ENCODE measurements around the gene OCA2.

The OCA2 gene

GRCh38 chr15:28112962-28113361, 13.8 kb upstream of the OCA2 start:
- Histone ChIP-seq H3K4me1 (ENCODE audit: control insufficient read depth, insufficient read depth, low read length) (no peaks in the 10 kb centered on the region), H3K36me3 (ENCODE audit: control insufficient read depth, insufficient read depth, low read length) (peaks cover 4% of the 10 kb centered on the region), H3K27ac (ENCODE audit: insufficient read depth, low read depth, low read length, poor library complexity, severe bottlenecking) (no peak overlapping the region), H3K9me3 (ENCODE audit: control insufficient read depth, low read length) (no peaks in the 10 kb centered on the region), H3K27me3 (ENCODE audit: control insufficient read depth, insufficient read depth, low read length, poor library complexity, severe bottlenecking) (peaks cover 4% of the 10 kb centered on the region), H3K4me3 (ENCODE audit: insufficient read depth, low read depth, low read length) (no peak overlapping the region)
- 95 to 96% methylated on average over 26 of the region's 26 CpGs for WGBS, 2 experiments

- Histone ChIP-seq H3K36me3 (ENCODE audit: control insufficient read depth, insufficient read depth, low read length) (peaks cover 4% of the 10 kb centered on the region), H3K27me3 (ENCODE audit: control insufficient read depth, insufficient read depth, low read length, poor library complexity, severe bottlenecking) (peaks cover 11% of the 10 kb centered on the region)
Measured at GRCh38 chr15:28112101-28112760, 13.1 kb upstream of the OCA2 start.

GRCh38 chr15:28111543-28111942, 12.4 kb upstream of the OCA2 start:
- Histone ChIP-seq H3K27me3 (ENCODE audit: control insufficient read depth, insufficient read depth, low read length, poor library complexity, severe bottlenecking) (peaks cover 18% of the 10 kb centered on the region), H3K9me3 (ENCODE audit: control insufficient read depth, low read length) (no peaks in the 10 kb centered on the region), H3K4me3 (ENCODE audit: insufficient read depth, low read depth, low read length) (no peak overlapping the region), H3K4me1 (ENCODE audit: control insufficient read depth, insufficient read depth, low read length) (no peaks in the 10 kb centered on the region), H3K36me3 (ENCODE audit: control insufficient read depth, insufficient read depth, low read length) (peaks cover 4% of the 10 kb centered on the region), H3K27ac (ENCODE audit: insufficient read depth, low read depth, low read length, poor library complexity, severe bottlenecking) (no peak overlapping the region)
- 90 to 93% methylated on average over 26 of the region's 26 CpGs for WGBS, 2 experiments

More at GRCh38 chr15:28112101-28112760, 13.1 kb upstream of the OCA2 start:
- H3K4me3 ChIP-seq (ENCODE audit: insufficient read depth, low read depth, low read length) = no peak overlapping the region
- H3K4me1 ChIP-seq (ENCODE audit: control insufficient read depth, insufficient read depth, low read length) = no peaks in the 10 kb centered on the region
- H3K27ac ChIP-seq (ENCODE audit: insufficient read depth, low read depth, low read length, poor library complexity, severe bottlenecking) = no peak overlapping the region
- WGBS, 2 experiments = 96% methylated on average over 20 of the region's 20 CpGs
- H3K9me3 ChIP-seq (ENCODE audit: control insufficient read depth, low read length) = no peaks in the 10 kb centered on the region

GRCh38 chr15:28110481-28110881, 11.4 kb upstream of the OCA2 start:
- WGBS, 2 experiments = 91 to 94% methylated on average over 7 of the region's 7 CpGs
- peaks cover 4% of the 10 kb centered on the region for H3K36me3 ChIP-seq (ENCODE audit: control insufficient read depth, insufficient read depth, low read length)
- no peak overlapping the region for H3K4me3 ChIP-seq (ENCODE audit: insufficient read depth, low read depth, low read length)
- H3K27ac ChIP-seq (ENCODE audit: insufficient read depth, low read depth, low read length, poor library complexity, severe bottlenecking) = no peak overlapping the region
- H3K27me3 ChIP-seq (ENCODE audit: control insufficient read depth, insufficient read depth, low read length, poor library complexity, severe bottlenecking) = peaks cover 27% of the 10 kb centered on the region
- no peaks in the 10 kb centered on the region for H3K4me1 ChIP-seq (ENCODE audit: control insufficient read depth, insufficient read depth, low read length)
- no peaks in the 10 kb centered on the region for H3K9me3 ChIP-seq (ENCODE audit: control insufficient read depth, low read length)

GRCh38 chr15:28109626-28110455, 10.7 kb upstream of the OCA2 start:
- H3K36me3 ChIP-seq (ENCODE audit: control insufficient read depth, insufficient read depth, low read length) = peaks cover 4% of the 10 kb centered on the region
- no peak overlapping the region for H3K27ac ChIP-seq (ENCODE audit: insufficient read depth, low read depth, low read length, poor library complexity, severe bottlenecking)
- 91 to 94% methylated on average over 25 of the region's 25 CpGs for WGBS, 2 experiments
- no peak overlapping the region for H3K4me3 ChIP-seq (ENCODE audit: insufficient read depth, low read depth, low read length)
- H3K4me1 ChIP-seq (ENCODE audit: control insufficient read depth, insufficient read depth, low read length) = no peaks in the 10 kb centered on the region
- H3K27me3 ChIP-seq (ENCODE audit: control insufficient read depth, insufficient read depth, low read length, poor library complexity, severe bottlenecking) = peaks cover 27% of the 10 kb centered on the region
- no peaks in the 10 kb centered on the region for H3K9me3 ChIP-seq (ENCODE audit: control insufficient read depth, low read length)

- Histone ChIP-seq H3K4me1 (ENCODE audit: control insufficient read depth, insufficient read depth, low read length) (no peaks in the 10 kb centered on the region), H3K27me3 (ENCODE audit: control insufficient read depth, insufficient read depth, low read length, poor library complexity, severe bottlenecking) (peaks cover 27% of the 10 kb centered on the region), H3K36me3 (ENCODE audit: control insufficient read depth, insufficient read depth, low read length) (peaks cover 4% of the 10 kb centered on the region), H3K9me3 (ENCODE audit: control insufficient read depth, low read length) (no peaks in the 10 kb centered on the region), H3K4me3 (ENCODE audit: insufficient read depth, low read depth, low read length) (no peak overlapping the region), H3K27ac (ENCODE audit: insufficient read depth, low read depth, low read length, poor library complexity, severe bottlenecking) (no peak overlapping the region)
- WGBS, 2 experiments = 60 to 65% methylated on average over 8 of the region's 8 CpGs
Measured at GRCh38 chr15:28107904-28108275, 8.8 kb upstream of the OCA2 start.

- Histone ChIP-seq H3K4me1 (ENCODE audit: control insufficient read depth, insufficient read depth, low read length) (no peaks in the 10 kb centered on the region), H3K4me3 (ENCODE audit: insufficient read depth, low read depth, low read length) (peak overlapping the region; percentile 41), H3K36me3 (ENCODE audit: control insufficient read depth, insufficient read depth, low read length) (peaks cover 4% of the 10 kb centered on the region), H3K9me3 (ENCODE audit: control insufficient read depth, low read length) (no peaks in the 10 kb centered on the region), H3K27me3 (ENCODE audit: control insufficient read depth, insufficient read depth, low read length, poor library complexity, severe bottlenecking) (peaks cover 30% of the 10 kb centered on the region), H3K27ac (ENCODE audit: insufficient read depth, low read depth, low read length, poor library complexity, severe bottlenecking) (no peak overlapping the region)
- 6 to 7% methylated on average over 63 of the region's 63 CpGs for WGBS, 2 experiments
Measured at GRCh38 chr15:28107111-28107903, 8.2 kb upstream of the OCA2 start.

GRCh38 chr15:28106294-28107110, 7.4 kb upstream of the OCA2 start:
- no peaks in the 10 kb centered on the region for H3K9me3 ChIP-seq (ENCODE audit: control insufficient read depth, low read length)
- 9 to 10% methylated on average over 81 of the region's 81 CpGs for WGBS, 2 experiments
- no peak overlapping the region for H3K27ac ChIP-seq (ENCODE audit: insufficient read depth, low read depth, low read length, poor library complexity, severe bottlenecking)
- peak overlapping the region; percentile 41 for H3K4me3 ChIP-seq (ENCODE audit: insufficient read depth, low read depth, low read length)
- H3K27me3 ChIP-seq (ENCODE audit: control insufficient read depth, insufficient read depth, low read length, poor library complexity, severe bottlenecking) = peaks cover 38% of the 10 kb centered on the region
- H3K36me3 ChIP-seq (ENCODE audit: control insufficient read depth, insufficient read depth, low read length) = peaks cover 3% of the 10 kb centered on the region
- peaks cover 5% of the 10 kb centered on the region for H3K4me1 ChIP-seq (ENCODE audit: control insufficient read depth, insufficient read depth, low read length)

GRCh38 chr15:28105793-28106192, 6.7 kb upstream of the OCA2 start:
- no peaks in the 10 kb centered on the region for H3K36me3 ChIP-seq (ENCODE audit: control insufficient read depth, insufficient read depth, low read length)
- peaks cover 5% of the 10 kb centered on the region for H3K4me1 ChIP-seq (ENCODE audit: control insufficient read depth, insufficient read depth, low read length)
- no peak overlapping the region for H3K27ac ChIP-seq (ENCODE audit: insufficient read depth, low read depth, low read length, poor library complexity, severe bottlenecking)
- no peak overlapping the region for H3K4me3 ChIP-seq (ENCODE audit: insufficient read depth, low read depth, low read length)
- peaks cover 45% of the 10 kb centered on the region for H3K27me3 ChIP-seq (ENCODE audit: control insufficient read depth, insufficient read depth, low read length, poor library complexity, severe bottlenecking)
- H3K9me3 ChIP-seq (ENCODE audit: control insufficient read depth, low read length) = no peaks in the 10 kb centered on the region
- WGBS, 2 experiments = 92 to 95% methylated on average over 5 of the region's 5 CpGs

Data from ectodermal cell (in vitro differentiated cells).